Transverse colon (tissue), 3 donors: Measurements from ENCODE around the gene ID3.

Experiments
- EP300 ChIP-seq: sonication (generic); formaldehyde crosslinking; IDR thresholded peaks from one replicate; pipeline ENCODE4 v1.6.1; 2017; ENCODE audit warnings: antibody characterized with exemption, low read depth
- TF ChIP-seq, protein P1 (sequence below), 5 experiments: fragments of 200-600 bp in 3 of 5; fragments of 450-650 bp in 2 of 5; sonication (generic) in 3 of 5; IDR thresholded peaks; 1 replicate in 2 of 5; 2 replicates in 3 of 5; pipeline ENCODE4 v1.5.1; 2016 to 2017; ENCODE audit warnings: antibody characterized with exemption in 5 of 5, inconsistent platforms in 3 of 5, mild to moderate bottlenecking in 2 of 5, moderate library complexity in 1 of 5

DNA sequence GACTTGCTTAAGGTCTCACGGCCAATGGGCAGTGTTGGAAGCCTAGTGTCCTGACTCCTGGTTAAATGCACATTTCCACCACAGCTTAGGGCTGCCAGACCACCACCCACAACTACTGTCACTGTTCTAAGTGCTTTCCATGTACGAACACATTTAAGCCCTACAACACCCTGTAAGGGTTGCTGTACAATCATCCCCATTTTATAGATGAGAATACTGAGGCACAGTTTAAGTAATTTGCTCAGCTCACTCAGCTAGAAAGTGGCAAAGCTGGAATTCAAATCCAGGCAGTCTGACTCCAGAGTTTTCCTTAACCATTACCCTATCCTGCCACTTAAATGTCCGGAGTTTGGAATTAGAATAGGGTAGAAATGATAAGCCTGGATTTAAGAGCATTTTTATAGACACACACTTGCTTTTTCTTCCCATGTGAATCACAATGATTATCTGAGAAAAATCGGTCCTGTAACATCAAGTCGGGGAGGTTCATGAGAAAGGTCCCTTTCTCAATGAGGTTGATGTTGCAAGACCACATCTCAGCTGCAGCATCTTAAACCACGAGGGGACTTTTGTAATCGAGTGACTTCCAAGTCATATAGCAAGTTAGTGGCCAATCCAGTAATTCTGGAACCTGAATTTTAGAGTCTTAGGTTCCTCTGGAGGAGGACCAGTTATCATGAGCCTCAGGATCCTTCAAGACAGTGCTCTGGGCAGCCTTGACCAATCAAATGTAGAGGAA lies 36.9 kb downstream of the ID3 start:
- TF ChIP-seq, protein P1, sequence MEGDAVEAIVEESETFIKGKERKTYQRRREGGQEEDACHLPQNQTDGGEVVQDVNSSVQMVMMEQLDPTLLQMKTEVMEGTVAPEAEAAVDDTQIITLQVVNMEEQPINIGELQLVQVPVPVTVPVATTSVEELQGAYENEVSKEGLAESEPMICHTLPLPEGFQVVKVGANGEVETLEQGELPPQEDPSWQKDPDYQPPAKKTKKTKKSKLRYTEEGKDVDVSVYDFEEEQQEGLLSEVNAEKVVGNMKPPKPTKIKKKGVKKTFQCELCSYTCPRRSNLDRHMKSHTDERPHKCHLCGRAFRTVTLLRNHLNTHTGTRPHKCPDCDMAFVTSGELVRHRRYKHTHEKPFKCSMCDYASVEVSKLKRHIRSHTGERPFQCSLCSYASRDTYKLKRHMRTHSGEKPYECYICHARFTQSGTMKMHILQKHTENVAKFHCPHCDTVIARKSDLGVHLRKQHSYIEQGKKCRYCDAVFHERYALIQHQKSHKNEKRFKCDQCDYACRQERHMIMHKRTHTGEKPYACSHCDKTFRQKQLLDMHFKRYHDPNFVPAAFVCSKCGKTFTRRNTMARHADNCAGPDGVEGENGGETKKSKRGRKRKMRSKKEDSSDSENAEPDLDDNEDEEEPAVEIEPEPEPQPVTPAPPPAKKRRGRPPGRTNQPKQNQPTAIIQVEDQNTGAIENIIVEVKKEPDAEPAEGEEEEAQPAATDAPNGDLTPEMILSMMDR (IDR thresholded peaks at IDR 0.05) = no peak
- TF ChIP-seq EP300 = no peak
